ENCODE measurements around the gene FAM24B.

FAM24B gene

GRCh38 chr10:122822973-122823690 lies 56.2 kb downstream of the FAM24B start:
- DNase-seq (ENCODE audit: low spot score) = no peak

- no peak for DNase-seq (ENCODE audit: low spot score)
Measured at GRCh38 chr10:122821808-122822207, 57.6 kb downstream of the FAM24B start.

GRCh38 chr10:122815458-122815857 lies 63.9 kb downstream of the FAM24B start:
- DNase-seq (ENCODE audit: low spot score) = no peak

- no peak for DNase-seq (ENCODE audit: low spot score)
Measured at GRCh38 chr10:122814493-122814892, 64.9 kb downstream of the FAM24B start.

- DNase-seq (ENCODE audit: low spot score) = no peak
Measured at GRCh38 chr10:122812751-122813150, 66.6 kb downstream of the FAM24B start.

GRCh38 chr10:122802282-122802681 lies 77.1 kb downstream of the FAM24B start:
- DNase-seq (ENCODE audit: low spot score) = no peak

Data from NAMALWA (cell line).